ENCODE measurements around the gene CIB4.

CIB4 gene

GRCh38 chr2:26683583-26683982, 42.4 kb upstream of the CIB4 start:
- TF ChIP-seq FOXP2 (optimal IDR thresholded peaks at IDR 0.05; ENCODE audit: borderline replicate concordance, extremely low read depth, extremely low read length, insufficient read depth) (no peak), POLR2AphosphoS5 (IDR thresholded peaks at IDR 0.05; ENCODE audit: low read depth, low read length) (no peak), SIN3A (IDR thresholded peaks at IDR 0.05; ENCODE audit: borderline replicate concordance, insufficient read depth, low read length) (no peak), TAF1 (IDR thresholded peaks at IDR 0.05; ENCODE audit: borderline replicate concordance, insufficient read depth, low read length) (no peak), REST (IDR thresholded peaks at IDR 0.05; ENCODE audit: insufficient read depth in 1 of 2, low read depth in 2 of 2, low read length in 2 of 2) (no peak)

GRCh38 chr2:26682155-26682554, 41.0 kb upstream of the CIB4 start:
- no peak for TF ChIP-seq POLR2AphosphoS5 (IDR thresholded peaks at IDR 0.05; ENCODE audit: low read depth, low read length)
- TF ChIP-seq REST (IDR thresholded peaks at IDR 0.05; ENCODE audit: insufficient read depth in 1 of 2, low read depth in 2 of 2, low read length in 2 of 2) = no peak
- TF ChIP-seq FOXP2 (optimal IDR thresholded peaks at IDR 0.05; ENCODE audit: borderline replicate concordance, extremely low read depth, extremely low read length, insufficient read depth) = no peak
- no peak for TF ChIP-seq SIN3A (IDR thresholded peaks at IDR 0.05; ENCODE audit: borderline replicate concordance, insufficient read depth, low read length)
- no peak for TF ChIP-seq TAF1 (IDR thresholded peaks at IDR 0.05; ENCODE audit: borderline replicate concordance, insufficient read depth, low read length)

- TF ChIP-seq FOXP2 (optimal IDR thresholded peaks at IDR 0.05; ENCODE audit: borderline replicate concordance, extremely low read depth, extremely low read length, insufficient read depth) (no peak), POLR2AphosphoS5 (IDR thresholded peaks at IDR 0.05; ENCODE audit: low read depth, low read length) (no peak), REST (IDR thresholded peaks at IDR 0.05; ENCODE audit: insufficient read depth in 1 of 2, low read depth in 2 of 2, low read length in 2 of 2) (no peak), TAF1 (IDR thresholded peaks at IDR 0.05; ENCODE audit: borderline replicate concordance, insufficient read depth, low read length) (no peak), SIN3A (IDR thresholded peaks at IDR 0.05; ENCODE audit: borderline replicate concordance, insufficient read depth, low read length) (no peak)
These were observed 40.5 kb upstream of the CIB4 start for GRCh38 chr2:26681656-26682055.

GRCh38 chr2:26679867-26680266, 38.7 kb upstream of the CIB4 start:
- TF ChIP-seq REST (IDR thresholded peaks at IDR 0.05; ENCODE audit: insufficient read depth in 1 of 2, low read depth in 2 of 2, low read length in 2 of 2) = no peak

GRCh38 chr2:26678035-26678434, 36.9 kb upstream of the CIB4 start:
- no peak for TF ChIP-seq POLR2AphosphoS5 (IDR thresholded peaks at IDR 0.05; ENCODE audit: low read depth, low read length)
- TF ChIP-seq SIN3A (IDR thresholded peaks at IDR 0.05; ENCODE audit: borderline replicate concordance, insufficient read depth, low read length) = no peak
- no peak for TF ChIP-seq TAF1 (IDR thresholded peaks at IDR 0.05; ENCODE audit: borderline replicate concordance, insufficient read depth, low read length)
- TF ChIP-seq REST (IDR thresholded peaks at IDR 0.05; ENCODE audit: insufficient read depth in 1 of 2, low read depth in 2 of 2, low read length in 2 of 2) = no peak
- TF ChIP-seq FOXP2 (optimal IDR thresholded peaks at IDR 0.05; ENCODE audit: borderline replicate concordance, extremely low read depth, extremely low read length, insufficient read depth) = no peak
